HEK293 (cell line): Measurements from ENCODE around the gene TNFSF12.

Source experiments
- GLIS2 ChIP-seq: fragments of 450-650 bp; formaldehyde crosslinking; IDR thresholded peaks from 2 replicates; pipeline ENCODE4 v1.5.1; 2016; ENCODE audit warnings: missing biosample characterization, missing genetic modification characterization
- HOXC10 ChIP-seq: sonication (generic); formaldehyde crosslinking; IDR thresholded peaks from 2 replicates; pipeline ENCODE4 v1.8.1; 2023; ENCODE audit warnings: mild to moderate bottlenecking, missing genetic modification reagents
- SP3 ChIP-seq: fragments of 450-650 bp; formaldehyde crosslinking; IDR thresholded peaks from 2 replicates; pipeline ENCODE4 v1.5.1; 2016; ENCODE audit warnings: missing biosample characterization, missing genetic modification characterization
- YY1 ChIP-seq: fragments of 450-650 bp; formaldehyde crosslinking; IDR thresholded peaks from 2 replicates; pipeline ENCODE4 v1.5.1; 2018; ENCODE audit warnings: missing biosample characterization, missing genetic modification characterization
- ZFP3 ChIP-seq: fragments of 450-650 bp; formaldehyde crosslinking; IDR thresholded peaks from 2 replicates; pipeline ENCODE4 v1.5.1; 2016; ENCODE audit warnings: low read depth, missing biosample characterization, missing genetic modification characterization
- ZFP69B ChIP-seq: fragments of 450-650 bp; formaldehyde crosslinking; IDR thresholded peaks from 2 replicates; pipeline ENCODE4 v1.5.1; 2016; ENCODE audit warnings: missing biosample characterization, missing genetic modification characterization
- ZNF174 ChIP-seq: fragments of 450-650 bp; formaldehyde crosslinking; IDR thresholded peaks from 2 replicates; pipeline ENCODE4 v1.5.0; 2017; ENCODE audit warnings: missing biosample characterization, mild to moderate bottlenecking, missing genetic modification characterization
- ZNF184 ChIP-seq: fragments of 450-650 bp; IDR thresholded peaks from 2 replicates; pipeline ENCODE4 v1.5.1; 2018; ENCODE audit warnings: missing biosample characterization, mild to moderate bottlenecking, missing genetic modification characterization
- ZNF248 ChIP-seq: fragments of 450-650 bp; formaldehyde crosslinking; IDR thresholded peaks from 2 replicates; pipeline ENCODE4 v1.5.1; 2017; ENCODE audit warnings: missing biosample characterization, missing genetic modification characterization
- ZNF274 ChIP-seq, 2 experiments: fragments of 200-500 bp in 1 of 2; fragments of 450-650 bp in 1 of 2; sonication (Bioruptor generic) in 1 of 2; formaldehyde crosslinking in 1 of 2; IDR thresholded peaks; 2 replicates each; pipeline versions ENCODE4 v1.5.1 to v1.6.1; 2014 to 2016; ENCODE audit warnings: borderline replicate concordance in 1 of 2, inconsistent platforms in 1 of 2, low read length in 1 of 2, missing biosample characterization in 1 of 2, missing genetic modification characterization in 1 of 2
- ZNF324 ChIP-seq: fragments of 450-650 bp; formaldehyde crosslinking; IDR thresholded peaks from 2 replicates; pipeline ENCODE4 v1.5.1; 2016; ENCODE audit warnings: missing biosample characterization, missing genetic modification characterization
- ZNF423 ChIP-seq: fragments of 450-650 bp; formaldehyde crosslinking; IDR thresholded peaks from 2 replicates; pipeline ENCODE4 v1.5.1; 2016; ENCODE audit warnings: missing biosample characterization, missing genetic modification characterization
- ZNF433 ChIP-seq: fragments of 450-650 bp; formaldehyde crosslinking; IDR thresholded peaks from 2 replicates; pipeline ENCODE4 v1.5.1; 2016; ENCODE audit warnings: missing biosample characterization, missing genetic modification characterization, low read depth
- ZNF501 ChIP-seq: fragments of 450-650 bp; formaldehyde crosslinking; IDR thresholded peaks from 2 replicates; pipeline ENCODE4 v1.5.1; 2016; ENCODE audit warnings: missing biosample characterization, missing genetic modification characterization
- ZNF621 ChIP-seq: fragments of 450-650 bp; formaldehyde crosslinking; IDR thresholded peaks from 2 replicates; pipeline ENCODE4 v1.5.1; 2017; ENCODE audit warnings: missing biosample characterization, missing genetic modification characterization
- ZNF677 ChIP-seq: fragments of 450-650 bp; IDR thresholded peaks from 2 replicates; pipeline ENCODE4 v1.5.0; 2018; ENCODE audit warnings: missing biosample characterization, mild to moderate bottlenecking, missing genetic modification characterization, moderate library complexity
- ZNF777 ChIP-seq: fragments of 450-650 bp; formaldehyde crosslinking; IDR thresholded peaks from 2 replicates; pipeline ENCODE4 v1.5.1; 2017; ENCODE audit warnings: missing biosample characterization, missing genetic modification characterization, borderline replicate concordance
- TF ChIP-seq, protein P1 (sequence below): fragments of 450-650 bp; formaldehyde crosslinking; IDR thresholded peaks from 2 replicates; pipeline ENCODE4 v1.5.1; 2016; ENCODE audit warnings: missing biosample characterization, missing genetic modification characterization
- TF ChIP-seq, protein P2 (sequence below): fragments of 450-650 bp; formaldehyde crosslinking; IDR thresholded peaks from 2 replicates; pipeline ENCODE4 v1.5.1; 2016; ENCODE audit warnings: missing biosample characterization, missing genetic modification characterization
- TF ChIP-seq, protein P3 (sequence below): fragments of 450-650 bp; formaldehyde crosslinking; IDR thresholded peaks from 2 replicates; pipeline ENCODE4 v1.5.1; 2016; ENCODE audit warnings: missing biosample characterization, missing genetic modification characterization
- TF ChIP-seq, protein P4 (sequence below): fragments of 450-650 bp; IDR thresholded peaks from 2 replicates; pipeline ENCODE4 v1.5.1; 2018; ENCODE audit warnings: missing biosample characterization, mild to moderate bottlenecking, missing genetic modification characterization
- TF ChIP-seq, protein P5 (sequence below): fragments of 450-650 bp; formaldehyde crosslinking; IDR thresholded peaks from 2 replicates; pipeline ENCODE4 v1.5.1; 2016; ENCODE audit warnings: missing biosample characterization, missing genetic modification characterization
- TF ChIP-seq, protein P6 (sequence below): fragments of 450-650 bp; formaldehyde crosslinking; IDR thresholded peaks from 2 replicates; pipeline ENCODE4 v1.5.1; 2016; ENCODE audit warnings: missing biosample characterization, missing genetic modification characterization
- TF ChIP-seq, protein P7 (sequence below): fragments of 450-650 bp; formaldehyde crosslinking; IDR thresholded peaks from 2 replicates; pipeline ENCODE4 v1.5.1; 2016; ENCODE audit warnings: missing biosample characterization, missing genetic modification characterization

Gene TNFSF12

DNA sequence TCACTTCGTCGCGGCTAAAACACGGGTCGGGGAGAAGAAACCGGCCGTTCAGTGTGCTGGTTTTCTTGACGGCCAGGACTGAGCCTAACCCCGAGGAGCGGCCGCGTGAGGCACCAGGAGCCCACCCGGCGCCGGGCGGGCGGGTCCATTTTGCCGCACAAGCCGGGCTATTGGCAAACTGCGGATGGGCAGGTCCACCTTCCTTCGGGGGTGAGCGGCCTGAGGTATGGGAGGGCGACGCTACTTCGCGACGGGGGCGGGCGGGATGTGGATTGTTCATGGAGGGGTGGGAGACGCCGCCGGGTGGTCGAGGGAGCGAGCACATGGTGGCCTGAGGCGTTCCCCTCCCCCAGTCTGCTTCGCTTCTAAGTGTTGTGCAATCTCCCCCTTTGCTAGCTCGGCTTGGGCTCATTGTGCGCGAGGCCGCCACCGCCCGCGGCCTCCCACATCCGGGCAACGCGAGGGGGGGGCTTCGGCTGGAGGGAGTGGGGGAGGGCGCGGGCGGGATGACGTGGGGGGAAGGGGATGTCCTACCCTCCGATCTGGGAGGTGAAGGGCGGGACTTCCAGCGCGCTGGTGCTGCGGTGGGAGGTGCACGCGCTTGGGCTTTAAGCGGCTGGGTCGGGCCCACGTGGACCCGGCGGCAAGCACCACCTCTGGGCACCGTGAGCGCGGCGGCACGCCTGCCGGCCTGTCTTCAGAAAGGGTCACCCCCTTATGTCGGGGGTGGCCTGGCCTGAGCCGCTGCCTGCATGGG is 24.6 kb downstream of the TNFSF12 start (continued):
- TF ChIP-seq, protein P1, sequence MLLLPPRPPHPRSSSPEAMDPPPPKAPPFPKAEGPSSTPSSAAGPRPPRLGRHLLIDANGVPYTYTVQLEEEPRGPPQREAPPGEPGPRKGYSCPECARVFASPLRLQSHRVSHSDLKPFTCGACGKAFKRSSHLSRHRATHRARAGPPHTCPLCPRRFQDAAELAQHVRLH (tag by site-specific recombination): peak; percentile 38; the same call in 1 of the 2 replicates
- TF ChIP-seq, protein P2, sequence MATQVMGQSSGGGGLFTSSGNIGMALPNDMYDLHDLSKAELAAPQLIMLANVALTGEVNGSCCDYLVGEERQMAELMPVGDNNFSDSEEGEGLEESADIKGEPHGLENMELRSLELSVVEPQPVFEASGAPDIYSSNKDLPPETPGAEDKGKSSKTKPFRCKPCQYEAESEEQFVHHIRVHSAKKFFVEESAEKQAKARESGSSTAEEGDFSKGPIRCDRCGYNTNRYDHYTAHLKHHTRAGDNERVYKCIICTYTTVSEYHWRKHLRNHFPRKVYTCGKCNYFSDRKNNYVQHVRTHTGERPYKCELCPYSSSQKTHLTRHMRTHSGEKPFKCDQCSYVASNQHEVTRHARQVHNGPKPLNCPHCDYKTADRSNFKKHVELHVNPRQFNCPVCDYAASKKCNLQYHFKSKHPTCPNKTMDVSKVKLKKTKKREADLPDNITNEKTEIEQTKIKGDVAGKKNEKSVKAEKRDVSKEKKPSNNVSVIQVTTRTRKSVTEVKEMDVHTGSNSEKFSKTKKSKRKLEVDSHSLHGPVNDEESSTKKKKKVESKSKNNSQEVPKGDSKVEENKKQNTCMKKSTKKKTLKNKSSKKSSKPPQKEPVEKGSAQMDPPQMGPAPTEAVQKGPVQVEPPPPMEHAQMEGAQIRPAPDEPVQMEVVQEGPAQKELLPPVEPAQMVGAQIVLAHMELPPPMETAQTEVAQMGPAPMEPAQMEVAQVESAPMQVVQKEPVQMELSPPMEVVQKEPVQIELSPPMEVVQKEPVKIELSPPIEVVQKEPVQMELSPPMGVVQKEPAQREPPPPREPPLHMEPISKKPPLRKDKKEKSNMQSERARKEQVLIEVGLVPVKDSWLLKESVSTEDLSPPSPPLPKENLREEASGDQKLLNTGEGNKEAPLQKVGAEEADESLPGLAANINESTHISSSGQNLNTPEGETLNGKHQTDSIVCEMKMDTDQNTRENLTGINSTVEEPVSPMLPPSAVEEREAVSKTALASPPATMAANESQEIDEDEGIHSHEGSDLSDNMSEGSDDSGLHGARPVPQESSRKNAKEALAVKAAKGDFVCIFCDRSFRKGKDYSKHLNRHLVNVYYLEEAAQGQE: 0 out of 2 replicates have a peak, but pooled peaks have one; percentile 12
- TF ChIP-seq ZNF174 (tag by site-specific recombination) (no peak), HOXC10 (no peak), ZNF621 (no peak), ZNF777 (tag by site-specific recombination) (no peak), ZNF677 (no peak), GLIS2 (peak; percentile 99), ZNF324 (peak; percentile 79), ZNF184 (tag by site-specific recombination) (no peak), ZNF423 (peak; percentile 75; the same call in 1 of the 2 replicates), ZFP69B (tag by site-specific recombination) (peak; percentile 94), ZNF248 (no peak), YY1 (tag by site-specific recombination) (no peak; the same call in none of the 2 replicates), SP3 (tag by site-specific recombination) (peak; percentile 93), ZFP3 (no peak), ZNF274 (IDR thresholded peaks at IDR 0.05; ENCODE audit: low read length) (no peak), ZNF274 (tag by site-specific recombination; IDR thresholded peaks at IDR 0.05; ENCODE audit: borderline replicate concordance) (no peak), ZNF433 (tag by site-specific recombination) (0 out of 2 replicates have a peak, but pooled peaks have one; percentile 1), ZNF501 (tag by site-specific recombination) (no peak)
- TF ChIP-seq, protein P3, sequence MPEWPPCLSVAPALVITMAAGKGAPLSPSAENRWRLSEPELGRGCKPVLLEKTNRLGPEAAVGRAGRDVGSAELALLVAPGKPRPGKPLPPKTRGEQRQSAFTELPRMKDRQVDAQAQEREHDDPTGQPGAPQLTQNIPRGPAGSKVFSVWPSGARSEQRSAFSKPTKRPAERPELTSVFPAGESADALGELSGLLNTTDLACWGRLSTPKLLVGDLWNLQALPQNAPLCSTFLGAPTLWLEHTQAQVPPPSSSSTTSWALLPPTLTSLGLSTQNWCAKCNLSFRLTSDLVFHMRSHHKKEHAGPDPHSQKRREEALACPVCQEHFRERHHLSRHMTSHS: no peak
- TF ChIP-seq, protein P4, sequence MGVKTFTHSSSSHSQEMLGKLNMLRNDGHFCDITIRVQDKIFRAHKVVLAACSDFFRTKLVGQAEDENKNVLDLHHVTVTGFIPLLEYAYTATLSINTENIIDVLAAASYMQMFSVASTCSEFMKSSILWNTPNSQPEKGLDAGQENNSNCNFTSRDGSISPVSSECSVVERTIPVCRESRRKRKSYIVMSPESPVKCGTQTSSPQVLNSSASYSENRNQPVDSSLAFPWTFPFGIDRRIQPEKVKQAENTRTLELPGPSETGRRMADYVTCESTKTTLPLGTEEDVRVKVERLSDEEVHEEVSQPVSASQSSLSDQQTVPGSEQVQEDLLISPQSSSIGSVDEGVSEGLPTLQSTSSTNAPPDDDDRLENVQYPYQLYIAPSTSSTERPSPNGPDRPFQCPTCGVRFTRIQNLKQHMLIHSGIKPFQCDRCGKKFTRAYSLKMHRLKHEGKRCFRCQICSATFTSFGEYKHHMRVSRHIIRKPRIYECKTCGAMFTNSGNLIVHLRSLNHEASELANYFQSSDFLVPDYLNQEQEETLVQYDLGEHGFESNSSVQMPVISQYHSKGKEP (tag by site-specific recombination): no peak
- TF ChIP-seq, protein P5, sequence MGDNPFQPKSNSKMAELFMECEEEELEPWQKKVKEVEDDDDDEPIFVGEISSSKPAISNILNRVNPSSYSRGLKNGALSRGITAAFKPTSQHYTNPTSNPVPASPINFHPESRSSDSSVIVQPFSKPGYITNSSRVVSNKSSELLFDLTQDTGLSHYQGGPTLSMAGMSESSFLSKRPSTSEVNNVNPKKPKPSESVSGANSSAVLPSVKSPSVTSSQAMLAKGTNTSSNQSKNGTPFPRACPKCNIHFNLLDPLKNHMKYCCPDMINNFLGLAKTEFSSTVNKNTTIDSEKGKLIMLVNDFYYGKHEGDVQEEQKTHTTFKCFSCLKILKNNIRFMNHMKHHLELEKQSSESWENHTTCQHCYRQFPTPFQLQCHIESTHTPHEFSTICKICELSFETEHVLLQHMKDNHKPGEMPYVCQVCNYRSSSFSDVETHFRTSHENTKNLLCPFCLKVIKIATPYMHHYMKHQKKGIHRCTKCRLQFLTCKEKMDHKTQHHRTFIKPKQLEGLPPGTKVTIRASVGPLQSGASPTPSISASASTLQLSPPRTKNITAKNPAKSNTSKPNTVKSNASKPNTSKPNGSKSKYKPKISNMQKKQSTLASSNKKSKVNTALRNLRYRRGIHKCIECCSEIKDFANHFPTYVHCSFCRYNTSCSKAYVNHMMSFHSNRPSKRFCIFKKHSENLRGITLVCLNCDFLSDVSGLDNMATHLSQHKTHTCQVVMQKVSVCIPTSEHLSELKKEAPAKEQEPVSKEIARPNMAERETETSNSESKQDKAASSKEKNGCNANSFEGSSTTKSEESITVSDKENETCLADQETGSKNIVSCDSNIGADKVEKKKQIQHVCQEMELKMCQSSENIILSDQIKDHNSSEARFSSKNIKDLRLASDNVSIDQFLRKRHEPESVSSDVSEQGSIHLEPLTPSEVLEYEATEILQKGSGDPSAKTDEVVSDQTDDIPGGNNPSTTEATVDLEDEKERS (tag by site-specific recombination): no peak
- TF ChIP-seq, protein P6, sequence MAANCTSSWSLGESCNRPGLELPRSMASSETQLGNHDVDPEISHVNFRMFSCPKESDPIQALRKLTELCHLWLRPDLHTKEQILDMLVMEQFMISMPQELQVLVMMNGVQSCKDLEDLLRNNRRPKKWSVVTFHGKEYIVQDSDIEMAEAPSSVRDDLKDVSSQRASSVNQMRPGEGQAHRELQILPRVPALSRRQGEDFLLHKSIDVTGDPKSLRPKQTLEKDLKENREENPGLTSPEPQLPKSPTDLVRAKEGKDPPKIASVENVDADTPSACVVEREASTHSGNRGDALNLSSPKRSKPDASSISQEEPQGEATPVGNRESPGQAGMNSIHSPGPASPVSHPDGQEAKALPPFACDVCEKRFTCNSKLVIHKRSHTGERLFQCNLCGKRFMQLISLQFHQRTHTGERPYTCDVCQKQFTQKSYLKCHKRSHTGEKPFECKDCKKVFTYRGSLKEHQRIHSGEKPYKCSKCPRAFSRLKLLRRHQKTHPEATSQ (tag by site-specific recombination): peak; percentile 66; the same call in 1 of the 2 replicates
- TF ChIP-seq, protein P7, sequence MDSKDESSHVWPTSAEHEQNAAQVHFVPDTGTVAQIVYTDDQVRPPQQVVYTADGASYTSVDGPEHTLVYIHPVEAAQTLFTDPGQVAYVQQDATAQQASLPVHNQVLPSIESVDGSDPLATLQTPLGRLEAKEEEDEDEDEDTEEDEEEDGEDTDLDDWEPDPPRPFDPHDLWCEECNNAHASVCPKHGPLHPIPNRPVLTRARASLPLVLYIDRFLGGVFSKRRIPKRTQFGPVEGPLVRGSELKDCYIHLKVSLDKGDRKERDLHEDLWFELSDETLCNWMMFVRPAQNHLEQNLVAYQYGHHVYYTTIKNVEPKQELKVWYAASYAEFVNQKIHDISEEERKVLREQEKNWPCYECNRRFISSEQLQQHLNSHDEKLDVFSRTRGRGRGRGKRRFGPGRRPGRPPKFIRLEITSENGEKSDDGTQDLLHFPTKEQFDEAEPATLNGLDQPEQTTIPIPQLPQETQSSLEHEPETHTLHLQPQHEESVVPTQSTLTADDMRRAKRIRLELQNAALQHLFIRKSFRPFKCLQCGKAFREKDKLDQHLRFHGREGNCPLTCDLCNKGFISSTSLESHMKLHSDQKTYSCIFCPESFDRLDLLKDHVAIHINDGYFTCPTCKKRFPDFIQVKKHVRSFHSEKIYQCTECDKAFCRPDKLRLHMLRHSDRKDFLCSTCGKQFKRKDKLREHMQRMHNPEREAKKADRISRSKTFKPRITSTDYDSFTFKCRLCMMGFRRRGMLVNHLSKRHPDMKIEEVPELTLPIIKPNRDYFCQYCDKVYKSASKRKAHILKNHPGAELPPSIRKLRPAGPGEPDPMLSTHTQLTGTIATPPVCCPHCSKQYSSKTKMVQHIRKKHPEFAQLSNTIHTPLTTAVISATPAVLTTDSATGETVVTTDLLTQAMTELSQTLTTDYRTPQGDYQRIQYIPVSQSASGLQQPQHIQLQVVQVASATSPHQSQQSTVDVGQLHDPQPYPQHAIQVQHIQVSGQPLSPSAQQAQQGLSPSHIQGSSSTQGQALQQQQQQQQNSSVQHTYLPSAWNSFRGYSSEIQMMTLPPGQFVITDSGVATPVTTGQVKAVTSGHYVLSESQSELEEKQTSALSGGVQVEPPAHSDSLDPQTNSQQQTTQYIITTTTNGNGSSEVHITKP (tag by site-specific recombination): peak; percentile 99
